Spinal cord (tissue), 10 donors: ENCODE results near the gene KLF18. TPM values are rescaled to one million over a fixed set of nuclear protein-coding genes. Genes with fewer than 3 reads are reported as not detected.

Experiments
- DNase-seq, 6 donors: peaks; one replicate each; pipeline versions ENCODE4 v3.0.0 to v3.0.0-alpha.2; 2013 to 2015; ENCODE audit warnings: low spot score in 6 of 6, low read depth in 4 of 6
- H3K27ac ChIP-seq: one replicate; pipeline ENCODE4 v1.5.1; 2013; ENCODE audit warnings: low read depth, low read length, control low read depth
- H3K27me3 ChIP-seq: one replicate; pipeline ENCODE4 v1.6.1; 2013; ENCODE audit warnings: low read length; ENCODE audit not compliant: control insufficient read depth, insufficient read depth
- H3K36me3 ChIP-seq: one replicate; pipeline ENCODE4 v1.6.1; 2013; ENCODE audit warnings: low read length; ENCODE audit not compliant: control insufficient read depth, insufficient read depth
- H3K4me1 ChIP-seq: one replicate; pipeline ENCODE4 v1.6.1; 2013; ENCODE audit warnings: low read length; ENCODE audit not compliant: control insufficient read depth, insufficient read depth
- H3K4me3 ChIP-seq: one replicate; pipeline ENCODE4 v1.5.1; 2013; ENCODE audit warnings: low read depth, low read length, control low read depth
- H3K9me3 ChIP-seq: one replicate; pipeline ENCODE4 v1.6.1; 2013; ENCODE audit warnings: low read length; ENCODE audit not compliant: control insufficient read depth, insufficient read depth
- whole genome bisulfite sequencing: methylation state at CpG from one replicate; pipeline ENCODE4 v1.1.5; 2013; ENCODE audit warnings: missing lambda C conversion rate; ENCODE audit not compliant: insufficient coverage; 5-methylcytosine and 5-hydroxymethylcytosine counted together
- long read RNA-seq, 4 donors: transcript quantifications; one replicate each; lab custom pipeline, GENCODE V29; 2026
- polyA plus RNA-seq, 2 donors: library from polyadenylated mRNA; unstranded; fragments of 120-200 nt; gene quantifications; one replicate each; pipeline ENCODE4 v1.2.1, GENCODE V29; 2013; ENCODE audit not compliant: insufficient read length in 2 of 2
- total RNA-seq, 2 donors: library from RNA; depleted of rRNA in 1 of 2; stranded (reverse); fragments of 120-200 nt in 1 of 2; fragments of >200 nt in 1 of 2; gene quantifications; one replicate each; pipeline versions ENCODE4 v1.2.3 to v1.2.4, GENCODE V29; 2013 to 2014
- donor health status: healthy.

KLF18 gene
- total RNA-seq (not detected), polyA plus RNA-seq (not detected)
- long read RNA-seq, donor 1, result 0 reads
- long read RNA-seq, donor 2, result 0 reads
- long read RNA-seq, donor 3, result 0 reads
- long read RNA-seq, donor 4, result 0 reads

- Histone ChIP-seq H3K9me3 (peaks cover 2% of the 10 kb centered on the region), H3K27ac (no peak within 1 kb of the TSS), H3K4me3 (no peak within 1 kb of the TSS), H3K4me1 (no peaks in the 10 kb centered on the region), H3K36me3 (no peaks in the 10 kb centered on the region), H3K27me3 (no peaks in the 10 kb centered on the region)
- WGBS, result 83% methylated on average over 1 of the region's 1 CpG
- no peak for DNase-seq
Observed at GRCh38 chr1:44141531-44141930, at the start of gene KLF18. TSS of gene KLF18 (minus strand) at chr1:44141631. CDS start at chr1:44141631, 0 bp downstream.

GRCh38 chr1:44174630-44175029 is 33.2 kb upstream of the KLF18 start:
- Histone ChIP-seq H3K36me3 (no peaks in the 10 kb centered on the region), H3K27me3 (no peaks in the 10 kb centered on the region), H3K4me1 (no peaks in the 10 kb centered on the region), H3K27ac (no peak overlapping the region), H3K4me3 (no peak overlapping the region), H3K9me3 (peaks cover 7% of the 10 kb centered on the region)
- no peak for DNase-seq
- WGBS, result no CpG with 5 or more reads among the region's 1 CpG

- Histone ChIP-seq H3K27me3 (no peaks in the 10 kb centered on the region), H3K4me3 (no peak overlapping the region), H3K36me3 (no peaks in the 10 kb centered on the region), H3K9me3 (peaks cover 7% of the 10 kb centered on the region), H3K4me1 (no peaks in the 10 kb centered on the region), H3K27ac (no peak overlapping the region)
- WGBS, result 89% methylated on average over 2 of the region's 3 CpGs
- no peak for DNase-seq
Observed at GRCh38 chr1:44170281-44170823, 28.9 kb upstream of the KLF18 start.

- no peak for DNase-seq
- Histone ChIP-seq H3K4me3 (no peak overlapping the region), H3K9me3 (no peaks in the 10 kb centered on the region), H3K4me1 (no peaks in the 10 kb centered on the region), H3K36me3 (no peaks in the 10 kb centered on the region), H3K27ac (no peak overlapping the region), H3K27me3 (no peaks in the 10 kb centered on the region)
- WGBS, result 87% methylated on average over 5 of the region's 5 CpGs
Observed at GRCh38 chr1:44168520-44169098, 27.2 kb upstream of the KLF18 start.

- no peak for DNase-seq
- Histone ChIP-seq H3K27me3 (no peaks in the 10 kb centered on the region), H3K4me1 (no peaks in the 10 kb centered on the region), H3K4me3 (no peak overlapping the region), H3K9me3 (peaks cover 2% of the 10 kb centered on the region), H3K27ac (no peak overlapping the region), H3K36me3 (no peaks in the 10 kb centered on the region)
Observed at GRCh38 chr1:44161546-44161945, 20.1 kb upstream of the KLF18 start.

GRCh38 chr1:44158871-44159270 is 17.4 kb upstream of the KLF18 start:
- no peak for DNase-seq
- Histone ChIP-seq H3K4me1 (no peaks in the 10 kb centered on the region), H3K27me3 (no peaks in the 10 kb centered on the region), H3K4me3 (no peak overlapping the region), H3K27ac (no peak overlapping the region), H3K9me3 (peaks cover 2% of the 10 kb centered on the region), H3K36me3 (no peaks in the 10 kb centered on the region)

GRCh38 chr1:44157903-44158302 is 16.5 kb upstream of the KLF18 start:
- WGBS, result 100% methylated on average over 1 of the region's 1 CpG
- H3K27ac ChIP-seq, result no peak overlapping the region
- no peak for DNase-seq

GRCh38 chr1:44154049-44154448 is 12.6 kb upstream of the KLF18 start:
- H3K27me3 ChIP-seq, result no peaks in the 10 kb centered on the region
- WGBS, result no CpG with 5 or more reads among the region's 3 CpGs

More at GRCh38 chr1:44157903-44158302, 16.5 kb upstream of the KLF18 start:
- Histone ChIP-seq H3K27me3 (no peaks in the 10 kb centered on the region), H3K4me1 (no peaks in the 10 kb centered on the region), H3K4me3 (no peak overlapping the region), H3K36me3 (no peaks in the 10 kb centered on the region), H3K9me3 (peaks cover 2% of the 10 kb centered on the region)

GRCh38 chr1:44152692-44153091 is 11.3 kb upstream of the KLF18 start:
- H3K4me3 ChIP-seq, result no peak overlapping the region
- H3K27me3 ChIP-seq, result no peaks in the 10 kb centered on the region
- no peaks in the 10 kb centered on the region for H3K36me3 ChIP-seq
- no peak for DNase-seq
- no peaks in the 10 kb centered on the region for H3K9me3 ChIP-seq
- H3K4me1 ChIP-seq, result no peaks in the 10 kb centered on the region
- no CpG with 5 or more reads among the region's 1 CpG for WGBS
- no peak overlapping the region for H3K27ac ChIP-seq

More at GRCh38 chr1:44154049-44154448, 12.6 kb upstream of the KLF18 start:
- Histone ChIP-seq H3K4me1 (no peaks in the 10 kb centered on the region), H3K36me3 (no peaks in the 10 kb centered on the region), H3K4me3 (no peak overlapping the region), H3K27ac (no peak overlapping the region), H3K9me3 (no peaks in the 10 kb centered on the region)
- DNase-seq, result no peak

- H3K27ac ChIP-seq, result no peak overlapping the region
- no peaks in the 10 kb centered on the region for H3K4me1 ChIP-seq
- no peak overlapping the region for H3K4me3 ChIP-seq
- DNase-seq, result peak in 1 of 6 donors; percentile 51
- WGBS, result no CpG with 5 or more reads among the region's 1 CpG
- H3K9me3 ChIP-seq, result no peaks in the 10 kb centered on the region
- no peaks in the 10 kb centered on the region for H3K27me3 ChIP-seq
- no peaks in the 10 kb centered on the region for H3K36me3 ChIP-seq
Observed at GRCh38 chr1:44151808-44152207, 10.4 kb upstream of the KLF18 start.
